Measurements from ENCODE around the gene PAK5. TPM values are rescaled to one million over a fixed set of nuclear protein-coding genes. Genes with fewer than 3 reads are reported as not detected.

Gene PAK5
- total RNA-seq, 2 donors from 2014 or later: 0.22 to 0.42 TPM

DNA sequence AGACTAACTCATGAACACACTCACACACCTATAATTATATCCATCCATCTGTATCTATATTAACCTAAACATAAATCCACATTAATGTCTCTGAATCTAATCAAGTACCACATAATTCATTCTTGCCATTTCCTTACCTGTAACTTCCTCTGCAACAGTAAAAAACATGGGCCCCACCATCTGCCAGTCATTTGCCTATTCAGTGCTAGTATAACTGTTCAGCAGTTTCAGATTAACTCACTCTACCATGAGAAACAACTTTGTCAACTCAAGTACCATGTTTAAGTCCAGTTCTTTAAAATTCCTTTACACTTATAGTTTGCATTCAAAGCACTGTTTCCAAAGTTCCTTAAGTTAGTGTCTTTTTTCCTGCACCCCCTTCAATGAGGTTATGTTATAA lies 255.7 kb downstream of the PAK5 start:
- no peak for DNase-seq
- Histone ChIP-seq H3K4me1 (ENCODE audit: control insufficient read depth, insufficient read depth, low read length) (no peaks in the 10 kb centered on the region), H3K9ac (ENCODE audit: extremely low read depth, low read length, poor library complexity, severe bottlenecking) (no peak overlapping the region), H3K27me3 (ENCODE audit: control insufficient read depth, insufficient read depth, low read length, poor library complexity, severe bottlenecking) (no peaks in the 10 kb centered on the region), H3K27ac (ENCODE audit: low read depth, low read length) (no peak overlapping the region), H3K9me3 (ENCODE audit: control insufficient read depth, low read length) (no peaks in the 10 kb centered on the region), H3K4me3 (ENCODE audit: low read length) (no peak overlapping the region), H3K36me3 (ENCODE audit: control insufficient read depth, insufficient read depth, low read length) (no peaks in the 10 kb centered on the region)
- no peaks in the 10 kb centered on the region for H3K9me3 Mint-ChIP-seq
- H3K27ac Mint-ChIP-seq: no peak overlapping the region
- H3K4me1 Mint-ChIP-seq: peaks cover 3% of the 10 kb centered on the region
- H3K4me3 Mint-ChIP-seq: no peak overlapping the region
- TF ChIP-seq, protein P1, sequence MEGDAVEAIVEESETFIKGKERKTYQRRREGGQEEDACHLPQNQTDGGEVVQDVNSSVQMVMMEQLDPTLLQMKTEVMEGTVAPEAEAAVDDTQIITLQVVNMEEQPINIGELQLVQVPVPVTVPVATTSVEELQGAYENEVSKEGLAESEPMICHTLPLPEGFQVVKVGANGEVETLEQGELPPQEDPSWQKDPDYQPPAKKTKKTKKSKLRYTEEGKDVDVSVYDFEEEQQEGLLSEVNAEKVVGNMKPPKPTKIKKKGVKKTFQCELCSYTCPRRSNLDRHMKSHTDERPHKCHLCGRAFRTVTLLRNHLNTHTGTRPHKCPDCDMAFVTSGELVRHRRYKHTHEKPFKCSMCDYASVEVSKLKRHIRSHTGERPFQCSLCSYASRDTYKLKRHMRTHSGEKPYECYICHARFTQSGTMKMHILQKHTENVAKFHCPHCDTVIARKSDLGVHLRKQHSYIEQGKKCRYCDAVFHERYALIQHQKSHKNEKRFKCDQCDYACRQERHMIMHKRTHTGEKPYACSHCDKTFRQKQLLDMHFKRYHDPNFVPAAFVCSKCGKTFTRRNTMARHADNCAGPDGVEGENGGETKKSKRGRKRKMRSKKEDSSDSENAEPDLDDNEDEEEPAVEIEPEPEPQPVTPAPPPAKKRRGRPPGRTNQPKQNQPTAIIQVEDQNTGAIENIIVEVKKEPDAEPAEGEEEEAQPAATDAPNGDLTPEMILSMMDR (conservative IDR thresholded peaks at IDR 0.05): no peak
- H3K36me3 Mint-ChIP-seq (ENCODE audit: low read depth): no peaks in the 10 kb centered on the region
- peaks cover 4% of the 10 kb centered on the region for H3K27me3 Mint-ChIP-seq (ENCODE audit: insufficient read depth)

DNA sequence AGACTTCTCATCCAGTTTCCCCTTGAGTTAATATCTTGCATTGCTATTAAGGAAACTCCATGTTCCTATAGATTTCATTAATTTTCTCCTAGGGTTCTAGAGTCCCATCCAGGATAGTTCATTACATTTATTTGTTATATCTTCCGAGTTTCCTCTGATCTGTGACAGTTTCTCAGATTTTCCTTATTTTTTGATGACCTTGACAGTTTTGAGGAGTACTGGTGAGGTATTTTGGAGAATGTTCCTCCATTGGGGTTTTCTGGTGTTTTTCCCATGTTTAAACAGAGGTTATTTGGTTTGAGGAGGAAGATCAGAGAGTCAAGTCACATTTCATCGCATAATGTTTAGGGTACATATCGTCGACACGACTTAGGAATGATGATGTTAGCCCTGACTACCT lies 256.7 kb downstream of the PAK5 start:
- 84% methylated on average over 5 of the region's 5 CpGs; no CpG with 5 or more reads in 1 of the 2 experiments for WGBS, 2 experiments (ENCODE audit: insufficient coverage in 1 of 2, insufficient read length in 1 of 2)
- DNase-seq: no peak
- Histone ChIP-seq H3K9ac (ENCODE audit: extremely low read depth, low read length, poor library complexity, severe bottlenecking) (no peak overlapping the region), H3K4me1 (ENCODE audit: control insufficient read depth, insufficient read depth, low read length) (no peaks in the 10 kb centered on the region), H3K9me3 (ENCODE audit: control insufficient read depth, low read length) (no peaks in the 10 kb centered on the region), H3K27ac (ENCODE audit: low read depth, low read length) (no peak overlapping the region), H3K27me3 (ENCODE audit: control insufficient read depth, insufficient read depth, low read length, poor library complexity, severe bottlenecking) (no peaks in the 10 kb centered on the region), H3K36me3 (ENCODE audit: control insufficient read depth, insufficient read depth, low read length) (no peaks in the 10 kb centered on the region), H3K4me3 (ENCODE audit: low read length) (no peak overlapping the region)
- Mint-ChIP-seq H3K4me3 (no peak overlapping the region), H3K9me3 (no peaks in the 10 kb centered on the region), H3K27ac (no peak overlapping the region), H3K27me3 (ENCODE audit: insufficient read depth) (peaks cover 4% of the 10 kb centered on the region), H3K4me1 (peaks cover 7% of the 10 kb centered on the region), H3K36me3 (ENCODE audit: low read depth) (no peaks in the 10 kb centered on the region)
- TF ChIP-seq, protein P1 (conservative IDR thresholded peaks at IDR 0.05): no peak

DNA sequence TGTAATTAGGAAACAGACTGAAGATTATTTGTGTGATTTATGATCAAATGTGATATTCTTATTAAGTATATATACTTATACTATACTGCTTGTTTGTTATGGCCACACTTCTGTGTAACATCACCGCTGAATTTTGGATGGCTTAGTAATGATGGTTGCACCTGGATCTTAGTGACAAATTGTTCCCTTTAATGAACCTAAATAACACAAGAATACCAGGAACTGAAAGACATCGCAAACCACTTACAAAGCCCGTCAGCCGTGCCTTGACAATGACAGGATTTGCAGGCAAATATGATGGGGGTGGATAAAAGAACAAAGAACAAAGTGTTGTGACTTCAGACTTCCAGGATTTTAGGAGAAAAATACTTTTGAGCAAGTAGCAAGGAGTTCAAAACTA lies 257.4 kb downstream of the PAK5 start:
- no peak overlapping the region for H3K4me3 Mint-ChIP-seq
- TF ChIP-seq, protein P1 (conservative IDR thresholded peaks at IDR 0.05): no peak
- H3K4me1 ChIP-seq (ENCODE audit: control insufficient read depth, insufficient read depth, low read length): no peaks in the 10 kb centered on the region

More for the DNA sequence above, 257.4 kb downstream of the PAK5 start:
- Mint-ChIP-seq H3K36me3 (ENCODE audit: low read depth) (no peaks in the 10 kb centered on the region), H3K27me3 (ENCODE audit: insufficient read depth) (peaks cover 4% of the 10 kb centered on the region), H3K27ac (no peak overlapping the region), H3K9me3 (no peaks in the 10 kb centered on the region), H3K4me1 (peaks cover 9% of the 10 kb centered on the region)
- WGBS, 2 experiments (ENCODE audit: insufficient coverage in 1 of 2, insufficient read length in 1 of 2): 90 to 100% methylated on average over 2 to 4 of the region's 4 CpGs
- no peak for DNase-seq
- no peak overlapping the region for H3K4me3 ChIP-seq (ENCODE audit: low read length)
- no peak overlapping the region for H3K9ac ChIP-seq (ENCODE audit: extremely low read depth, low read length, poor library complexity, severe bottlenecking)
- no peaks in the 10 kb centered on the region for H3K9me3 ChIP-seq (ENCODE audit: control insufficient read depth, low read length)
- H3K36me3 ChIP-seq (ENCODE audit: control insufficient read depth, insufficient read depth, low read length): no peaks in the 10 kb centered on the region
- no peaks in the 10 kb centered on the region for H3K27me3 ChIP-seq (ENCODE audit: control insufficient read depth, insufficient read depth, low read length, poor library complexity, severe bottlenecking)
- no peak overlapping the region for H3K27ac ChIP-seq (ENCODE audit: low read depth, low read length)
